ENCODE results near the gene WDPCP. TPM values are rescaled to one million over a fixed set of nuclear protein-coding genes. Genes with fewer than 3 reads are reported as not detected.
"Not testable (repeated sequence)": the region's sequence is repeated elsewhere in the genome, so short reads cannot be mapped to it uniquely, and the experiment has no call there.

Gene WDPCP
- polyA plus RNA-seq, 1 donor from 2014 or later: 8.9 TPM

GRCh38 chr2:63477686-63478085 lies 110.6 kb downstream of the WDPCP start:
- H3K9ac ChIP-seq (ENCODE audit: low read length): no peak overlapping the region
- H3K27me3 ChIP-seq (ENCODE audit: insufficient read depth, low read depth, low read length): no peaks in the 10 kb centered on the region
- H3F3A ChIP-seq (ENCODE audit: insufficient read depth, low read length, poor library complexity, severe bottlenecking): no peaks in the 10 kb centered on the region
- no peak overlapping the region for H3K4me2 ChIP-seq (ENCODE audit: low read length)
- no peaks in the 10 kb centered on the region for H3K79me2 ChIP-seq (replicated peaks; ENCODE audit: insufficient read depth, low read length)
- H2AFZ ChIP-seq (ENCODE audit: low read depth, low read length): no peak overlapping the region
- no peak overlapping the region for H3K4me3 ChIP-seq (ENCODE audit: low read length)
- H3K9me2 ChIP-seq (ENCODE audit: insufficient read depth, low read length): no peaks in the 10 kb centered on the region
- no peak overlapping the region for H3K27ac ChIP-seq (ENCODE audit: low read length)
- H4K20me1 ChIP-seq (ENCODE audit: insufficient read depth): no peaks in the 10 kb centered on the region
- TF ChIP-seq EP300 (conservative IDR thresholded peaks at IDR 0.05; ENCODE audit: poor library complexity, severe bottlenecking): no peak
- no peak for TF ChIP-seq EZH2 (IDR thresholded peaks at IDR 0.05; ENCODE audit: borderline replicate concordance, insufficient read depth, low read length, poor library complexity, severe bottlenecking)
- TF ChIP-seq, protein P1, sequence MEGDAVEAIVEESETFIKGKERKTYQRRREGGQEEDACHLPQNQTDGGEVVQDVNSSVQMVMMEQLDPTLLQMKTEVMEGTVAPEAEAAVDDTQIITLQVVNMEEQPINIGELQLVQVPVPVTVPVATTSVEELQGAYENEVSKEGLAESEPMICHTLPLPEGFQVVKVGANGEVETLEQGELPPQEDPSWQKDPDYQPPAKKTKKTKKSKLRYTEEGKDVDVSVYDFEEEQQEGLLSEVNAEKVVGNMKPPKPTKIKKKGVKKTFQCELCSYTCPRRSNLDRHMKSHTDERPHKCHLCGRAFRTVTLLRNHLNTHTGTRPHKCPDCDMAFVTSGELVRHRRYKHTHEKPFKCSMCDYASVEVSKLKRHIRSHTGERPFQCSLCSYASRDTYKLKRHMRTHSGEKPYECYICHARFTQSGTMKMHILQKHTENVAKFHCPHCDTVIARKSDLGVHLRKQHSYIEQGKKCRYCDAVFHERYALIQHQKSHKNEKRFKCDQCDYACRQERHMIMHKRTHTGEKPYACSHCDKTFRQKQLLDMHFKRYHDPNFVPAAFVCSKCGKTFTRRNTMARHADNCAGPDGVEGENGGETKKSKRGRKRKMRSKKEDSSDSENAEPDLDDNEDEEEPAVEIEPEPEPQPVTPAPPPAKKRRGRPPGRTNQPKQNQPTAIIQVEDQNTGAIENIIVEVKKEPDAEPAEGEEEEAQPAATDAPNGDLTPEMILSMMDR (IDR thresholded peaks at IDR 0.05; ENCODE audit: poor library complexity, severe bottlenecking): no peak
- TF ChIP-seq TAF1 (IDR thresholded peaks at IDR 0.05; ENCODE audit: low read depth): no peak
- no peak for TF ChIP-seq REST (IDR thresholded peaks at IDR 0.05; ENCODE audit: borderline replicate concordance)
- TF ChIP-seq POLR2AphosphoS5 (IDR thresholded peaks at IDR 0.05): no peak
- no peak for TF ChIP-seq MXI1 (conservative IDR thresholded peaks at IDR 0.05; ENCODE audit: poor library complexity, severe bottlenecking)
- no peak for TF ChIP-seq RAD21 (conservative IDR thresholded peaks at IDR 0.05)
- TF ChIP-seq SMC3 (conservative IDR thresholded peaks at IDR 0.05; ENCODE audit: poor library complexity): no peak
- no peaks in the 10 kb centered on the region for H3K36me3 ChIP-seq (ENCODE audit: insufficient read depth, low read length)
- no peaks in the 10 kb centered on the region for H3K9me3 ChIP-seq (ENCODE audit: low read length)

DNA sequence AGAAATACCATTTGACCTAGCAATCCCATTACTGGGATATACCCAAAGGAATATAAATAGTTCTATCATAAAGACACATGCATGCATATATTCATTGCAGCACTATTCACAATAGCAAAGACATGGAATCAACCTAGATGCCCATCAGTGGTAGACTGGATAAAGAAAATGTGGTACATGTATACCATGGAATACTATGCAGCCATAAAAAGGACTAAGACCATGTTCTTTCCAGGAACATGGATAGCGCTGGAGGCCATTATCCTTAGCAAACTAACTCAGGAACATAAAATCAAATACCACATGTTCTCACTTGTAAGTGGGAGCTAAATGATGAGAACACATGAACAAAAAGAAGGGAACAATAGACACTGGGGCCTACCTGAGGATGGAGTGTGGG lies 119.0 kb downstream of the WDPCP start:
- H2AFZ ChIP-seq (ENCODE audit: low read depth, low read length); H4K20me1 ChIP-seq (ENCODE audit: insufficient read depth); H3K36me3 ChIP-seq (ENCODE audit: insufficient read depth, low read length); H3K4me3 ChIP-seq (ENCODE audit: low read length); H3K27ac ChIP-seq (ENCODE audit: low read length); H3K27me3 ChIP-seq (ENCODE audit: insufficient read depth, low read depth, low read length); H3K79me2 ChIP-seq (replicated peaks; ENCODE audit: insufficient read depth, low read length); H3F3A ChIP-seq (ENCODE audit: insufficient read depth, low read length, poor library complexity, severe bottlenecking); H3K9ac ChIP-seq (ENCODE audit: low read length); H3K9me3 ChIP-seq (ENCODE audit: low read length); H3K9me2 ChIP-seq (ENCODE audit: insufficient read depth, low read length); H3K4me2 ChIP-seq (ENCODE audit: low read length): not testable (repeated sequence)

- Histone ChIP-seq H3K36me3 (ENCODE audit: insufficient read depth, low read length) (no peaks in the 10 kb centered on the region), H3K9me2 (ENCODE audit: insufficient read depth, low read length) (no peaks in the 10 kb centered on the region), H3K4me2 (ENCODE audit: low read length) (no peak overlapping the region), H3K9ac (ENCODE audit: low read length) (no peak overlapping the region), H3K27ac (ENCODE audit: low read length) (no peak overlapping the region), H3K79me2 (replicated peaks; ENCODE audit: insufficient read depth, low read length) (no peaks in the 10 kb centered on the region), H3F3A (ENCODE audit: insufficient read depth, low read length, poor library complexity, severe bottlenecking) (no peaks in the 10 kb centered on the region), H4K20me1 (ENCODE audit: insufficient read depth) (no peaks in the 10 kb centered on the region), H2AFZ (ENCODE audit: low read depth, low read length) (no peak overlapping the region), H3K9me3 (ENCODE audit: low read length) (no peaks in the 10 kb centered on the region), H3K27me3 (ENCODE audit: insufficient read depth, low read depth, low read length) (no peaks in the 10 kb centered on the region), H3K4me3 (ENCODE audit: low read length) (no peak overlapping the region)
- TF ChIP-seq, protein P1 (IDR thresholded peaks at IDR 0.05; ENCODE audit: poor library complexity, severe bottlenecking): no peak
- TF ChIP-seq EZH2 (IDR thresholded peaks at IDR 0.05; ENCODE audit: borderline replicate concordance, insufficient read depth, low read length, poor library complexity, severe bottlenecking): no peak
- TF ChIP-seq REST (IDR thresholded peaks at IDR 0.05; ENCODE audit: borderline replicate concordance): no peak
- TF ChIP-seq POLR2AphosphoS5 (IDR thresholded peaks at IDR 0.05): no peak
- no peak for TF ChIP-seq RAD21 (conservative IDR thresholded peaks at IDR 0.05)
- TF ChIP-seq MXI1 (conservative IDR thresholded peaks at IDR 0.05; ENCODE audit: poor library complexity, severe bottlenecking): no peak
- TF ChIP-seq TAF1 (IDR thresholded peaks at IDR 0.05; ENCODE audit: low read depth): no peak
- no peak for TF ChIP-seq SMC3 (conservative IDR thresholded peaks at IDR 0.05; ENCODE audit: poor library complexity)
- no peak for TF ChIP-seq EP300 (conservative IDR thresholded peaks at IDR 0.05; ENCODE audit: poor library complexity, severe bottlenecking)
These were observed 122.6 kb downstream of the WDPCP start for GRCh38 chr2:63465633-63466032.

Data from neural cell (in vitro differentiated cells).